Measurements from ENCODE around the gene SMOC2. TPM values are rescaled to one million over a fixed set of nuclear protein-coding genes. Genes with fewer than 3 reads are reported as not detected.

Gene SMOC2
- total RNA-seq, 2 experiments from 2014 or later, result not detected

GRCh38 chr6:168472363-168472762, 31.4 kb downstream of the SMOC2 start:
- CTCF ChIA-PET, result no interaction called here
- POLR2A ChIA-PET, result no interaction called here

DNA sequence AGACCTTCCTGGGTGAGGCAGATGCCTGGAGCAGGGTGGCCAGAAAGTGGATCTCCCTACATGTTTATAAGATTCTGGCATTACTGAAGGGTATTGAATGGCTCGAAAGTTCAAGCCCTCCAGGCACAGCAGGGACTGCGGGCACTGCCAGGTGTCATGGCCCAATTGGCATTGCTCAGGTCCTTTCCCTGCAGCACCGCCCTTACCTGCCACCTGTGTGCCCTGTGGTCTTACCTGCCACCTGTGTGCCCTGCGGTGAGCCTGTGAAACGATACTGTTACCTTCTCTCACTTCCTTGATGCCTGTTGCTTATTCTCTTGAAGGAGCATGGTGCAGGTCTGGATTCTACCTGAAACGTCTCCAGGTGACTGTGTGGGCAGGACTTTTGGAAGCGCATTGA, 32.2 kb downstream of the SMOC2 start:
- ChIA-PET CTCF (no interaction called here), POLR2A (no interaction called here)

DNA sequence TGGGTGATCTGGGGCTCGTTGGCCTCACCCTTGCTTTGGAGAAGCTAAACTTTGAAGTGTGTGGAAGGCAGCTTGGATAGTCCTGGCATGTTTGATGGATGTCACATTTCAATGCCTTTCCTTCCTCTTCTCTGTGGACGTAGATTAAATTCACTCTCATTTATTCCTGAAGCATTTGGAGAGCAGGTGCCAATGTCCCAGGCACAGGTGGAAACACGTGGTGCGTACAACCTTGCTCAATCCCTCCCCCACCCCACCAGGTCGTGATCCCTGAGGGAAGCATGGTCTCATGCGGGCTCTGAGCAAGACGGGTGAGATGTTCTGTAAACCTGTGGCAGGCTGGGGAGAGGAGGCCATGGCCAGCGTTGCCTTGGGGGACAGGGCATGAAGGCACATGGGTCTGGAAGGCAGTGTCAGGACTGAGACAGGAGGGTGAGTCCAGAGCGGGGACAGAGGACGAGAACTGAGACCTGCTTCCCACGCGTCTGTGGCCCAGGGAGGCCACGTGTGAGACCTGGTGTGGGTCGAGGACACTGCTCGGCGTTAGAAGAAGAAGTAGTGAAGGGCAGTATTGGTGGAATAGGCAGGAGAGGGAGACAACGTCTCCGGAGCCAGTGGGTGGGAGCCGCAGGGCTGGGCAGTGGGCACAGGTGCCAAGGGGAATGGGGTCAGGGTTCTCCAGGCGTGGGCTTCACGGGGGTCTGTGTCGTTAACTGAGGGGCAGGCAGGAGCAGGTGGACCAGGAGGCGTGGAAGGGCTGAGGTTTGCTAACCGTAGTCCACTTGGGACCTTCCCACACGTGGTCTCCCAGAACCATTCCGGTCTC, 34.4 kb downstream of the SMOC2 start:
- POLR2A ChIA-PET, result no interaction called here
- CTCF ChIA-PET, result no interaction called here

DNA sequence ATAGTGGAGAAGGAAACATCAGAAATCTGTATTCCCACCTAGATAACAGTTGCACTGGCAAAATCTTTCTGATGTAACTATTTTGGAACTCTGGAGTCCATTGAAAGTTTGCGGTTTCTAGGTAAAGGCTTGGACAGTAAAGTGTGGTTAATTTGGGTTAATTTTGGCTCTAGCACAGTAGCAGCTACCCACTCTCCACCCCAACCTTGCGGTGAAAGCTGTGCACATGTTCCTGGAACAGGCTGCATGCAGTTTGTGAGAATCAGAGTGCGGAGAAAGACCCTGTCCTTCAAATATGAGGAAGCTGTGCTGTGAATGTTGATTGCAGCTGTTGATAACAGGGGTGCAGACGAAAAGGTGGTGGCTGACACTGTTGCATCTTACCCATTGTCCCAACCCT, 38.4 kb downstream of the SMOC2 start:
- CTCF ChIA-PET, result no interaction called here
- POLR2A ChIA-PET, result no interaction called here

DNA sequence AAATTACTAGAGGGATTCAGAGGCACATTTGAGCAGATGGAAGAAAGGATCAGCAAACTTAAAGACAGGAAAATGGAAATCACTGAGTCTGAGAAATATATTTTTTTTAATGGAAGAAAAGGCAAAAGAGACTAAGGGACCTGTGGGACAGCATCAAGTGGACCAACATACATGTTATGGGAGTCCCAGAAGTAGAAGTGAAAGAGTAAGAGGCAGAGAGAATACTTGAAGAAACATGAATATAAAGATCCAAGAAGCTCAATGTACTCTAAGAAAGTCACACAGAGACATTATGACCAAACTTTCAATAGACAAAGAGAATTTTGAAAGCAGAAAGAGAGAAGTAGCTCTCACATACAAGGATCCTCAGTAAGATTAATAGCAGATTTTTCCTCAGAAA, 39.5 kb downstream of the SMOC2 start:
- CTCF ChIA-PET, result no interaction called here
- POLR2A ChIA-PET, result no interaction called here

DNA sequence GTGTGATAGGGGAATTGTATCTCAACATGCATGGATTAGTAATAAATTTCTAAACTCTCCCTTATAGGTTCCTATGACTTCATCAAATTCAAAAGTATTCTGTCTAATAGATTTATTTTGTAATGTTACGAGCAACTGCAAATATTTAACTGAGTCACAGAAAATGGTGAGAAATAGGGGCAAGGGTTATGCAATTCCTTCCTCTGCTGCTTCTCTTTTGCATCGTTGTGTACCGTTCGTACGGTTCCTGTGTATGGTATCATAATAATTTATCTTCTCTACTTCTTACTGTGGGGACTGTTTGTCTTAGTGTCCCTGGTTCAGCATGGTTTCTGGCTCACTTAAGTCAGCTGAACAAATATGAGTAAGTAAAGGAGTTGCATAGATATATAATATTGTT, 44.8 kb downstream of the SMOC2 start:
- ChIA-PET POLR2A (no interaction called here), CTCF (no interaction called here)

- POLR2A ChIA-PET, result no interaction called here
- CTCF ChIA-PET, result no interaction called here
These were observed 49.8 kb downstream of the SMOC2 start for GRCh38 chr6:168490757-168491156.

DNA sequence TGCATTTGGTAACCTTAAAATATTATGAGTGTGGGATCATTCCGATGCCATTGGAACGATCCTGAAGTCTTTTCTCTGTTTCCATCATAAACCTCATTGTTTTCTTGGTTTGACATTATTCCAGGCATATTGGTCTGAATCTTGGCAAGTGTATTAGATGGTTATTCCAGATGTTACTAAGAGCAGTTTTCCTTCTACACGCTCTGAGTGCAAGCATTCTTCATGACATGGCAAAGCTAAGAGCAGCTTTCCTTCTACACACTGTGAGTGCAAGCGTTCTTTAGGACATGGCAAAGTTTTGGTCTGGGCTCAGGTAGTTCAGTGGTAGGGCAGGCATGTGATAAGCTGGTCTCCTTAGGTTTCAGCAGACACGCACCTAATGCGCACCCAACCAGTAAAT, 53.0 kb downstream of the SMOC2 start:
- POLR2A ChIA-PET, result no interaction called here
- CTCF ChIA-PET, result no interaction called here

DNA sequence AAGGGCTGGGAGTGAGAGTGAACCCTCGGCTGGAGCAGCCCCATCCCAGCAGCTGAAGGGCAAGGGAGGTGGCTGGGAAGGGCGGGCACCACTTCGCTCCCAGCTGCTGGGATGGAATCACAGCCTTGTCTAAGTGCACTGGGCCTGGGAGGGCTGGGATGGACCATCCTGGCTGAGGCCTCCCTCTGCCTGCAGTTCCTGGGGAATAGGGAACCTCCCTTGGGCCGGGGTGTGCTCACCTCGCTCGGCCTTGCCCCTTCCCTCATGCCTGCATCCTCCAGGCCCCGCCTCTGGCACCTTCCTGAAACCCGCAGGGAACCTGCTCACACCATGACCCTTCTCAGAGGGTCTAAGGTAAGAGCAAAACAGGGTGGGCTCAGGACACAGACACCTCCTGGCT, 53.7 kb downstream of the SMOC2 start:
- POLR2A ChIA-PET, result no interaction called here
- CTCF ChIA-PET, result no interaction called here

GRCh38 chr6:168495133-168495532, 54.1 kb downstream of the SMOC2 start:
- ChIA-PET POLR2A (no interaction called here), CTCF (no interaction called here)

DNA sequence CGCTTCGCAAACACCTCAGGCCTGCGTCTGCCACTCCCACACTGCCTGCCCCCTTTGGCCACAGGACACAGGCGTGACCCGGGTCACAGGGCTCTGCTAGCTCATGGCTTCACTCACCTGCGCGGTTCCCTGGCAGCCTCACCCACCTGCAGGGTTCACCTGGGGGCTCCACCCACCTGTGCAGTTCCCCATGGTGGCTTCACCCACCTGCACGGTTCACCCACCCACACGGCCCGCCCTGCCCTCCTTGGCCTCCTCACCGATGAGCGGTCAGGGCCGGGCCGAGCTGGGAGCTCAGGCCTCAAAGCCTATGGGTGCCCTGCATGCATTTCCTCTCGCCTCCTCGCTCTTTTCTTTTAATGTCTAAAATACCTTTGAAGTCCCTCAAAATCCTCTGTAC, 54.7 kb downstream of the SMOC2 start:
- ChIA-PET CTCF (no interaction called here), POLR2A (no interaction called here)

DNA sequence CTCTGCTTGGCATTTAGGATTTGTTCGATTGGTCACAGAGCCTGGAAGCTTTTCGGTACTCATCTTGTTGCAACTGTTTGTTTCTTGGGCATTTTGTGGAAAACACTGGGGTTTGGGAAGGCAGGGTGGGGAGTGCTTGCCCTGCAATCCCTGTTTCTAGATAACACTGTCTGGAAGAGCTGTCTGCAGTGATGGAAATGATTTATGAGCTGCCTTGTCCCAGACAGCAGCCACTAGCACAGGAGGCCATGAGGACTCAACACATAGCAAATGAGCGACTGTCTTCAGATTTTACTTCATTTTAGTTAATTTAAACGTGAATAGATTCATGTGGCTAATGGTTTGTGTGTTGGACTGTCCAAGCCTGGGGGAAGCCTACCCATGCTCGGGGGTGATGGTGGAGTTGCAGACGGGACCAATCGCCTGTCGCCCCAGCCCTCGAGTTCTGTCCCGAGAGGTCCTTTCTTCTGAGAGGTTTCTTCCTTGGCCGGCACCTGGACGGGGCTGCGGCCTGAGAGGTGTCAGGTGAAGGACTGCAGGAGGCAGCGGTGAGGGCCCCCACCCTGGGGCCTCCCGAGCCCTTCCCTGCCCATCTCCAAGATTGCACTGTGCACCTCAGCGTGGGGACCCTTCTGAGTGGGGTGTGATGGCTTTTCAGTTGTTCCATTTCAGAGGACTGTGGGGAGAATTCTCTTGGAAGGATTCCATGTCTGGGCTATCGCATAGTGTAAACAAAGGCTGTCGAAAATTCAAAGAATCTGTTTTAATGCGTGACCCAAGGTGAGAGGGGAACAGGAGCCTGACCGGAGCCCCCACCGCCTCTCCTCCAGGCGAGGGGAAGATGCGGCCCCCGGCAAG, 55.4 kb downstream of the SMOC2 start:
- ChIA-PET POLR2A (no interaction called here), CTCF (no interaction called here)

DNA sequence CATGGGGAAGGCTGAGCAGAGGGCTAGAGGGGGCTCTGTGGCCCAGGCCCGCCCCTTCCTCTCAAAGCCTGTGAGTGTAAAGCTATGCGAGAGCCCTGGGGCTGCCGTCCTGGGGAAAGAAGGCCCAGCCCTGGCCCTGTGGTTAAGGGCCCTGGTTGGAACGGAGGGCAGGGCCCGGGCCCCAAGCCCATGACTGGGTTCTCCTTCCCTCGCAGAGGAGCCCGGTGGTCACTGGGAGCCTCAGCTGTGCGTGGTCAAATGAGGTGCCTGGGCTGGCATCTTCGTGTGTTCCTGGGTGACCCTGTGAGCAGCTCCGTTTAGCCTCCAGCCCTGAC, 56.0 kb downstream of the SMOC2 start:
- POLR2A ChIA-PET, result no interaction called here
- CTCF ChIA-PET, result no interaction called here

DNA sequence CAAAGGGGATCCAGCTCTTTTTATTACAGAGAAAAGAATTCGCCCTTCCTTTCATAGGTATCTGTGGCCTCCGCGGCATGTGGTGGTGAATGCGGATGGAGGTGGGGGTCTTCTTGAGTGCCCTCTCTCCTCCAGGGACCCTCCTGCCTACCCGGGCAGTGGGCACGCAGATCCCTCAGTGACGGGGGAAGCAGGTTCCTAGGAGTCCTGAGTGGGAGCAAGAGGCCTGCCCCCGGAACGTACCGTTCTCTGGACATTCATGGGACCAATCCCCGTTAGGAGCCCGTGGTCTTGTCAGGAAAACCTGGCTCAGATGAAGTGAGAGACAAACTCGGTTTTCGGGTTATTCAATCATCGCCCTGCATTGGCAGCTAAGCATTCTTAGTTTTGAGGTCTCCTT, 56.4 kb downstream of the SMOC2 start:
- CTCF ChIA-PET, result no interaction called here
- POLR2A ChIA-PET, result no interaction called here

DNA sequence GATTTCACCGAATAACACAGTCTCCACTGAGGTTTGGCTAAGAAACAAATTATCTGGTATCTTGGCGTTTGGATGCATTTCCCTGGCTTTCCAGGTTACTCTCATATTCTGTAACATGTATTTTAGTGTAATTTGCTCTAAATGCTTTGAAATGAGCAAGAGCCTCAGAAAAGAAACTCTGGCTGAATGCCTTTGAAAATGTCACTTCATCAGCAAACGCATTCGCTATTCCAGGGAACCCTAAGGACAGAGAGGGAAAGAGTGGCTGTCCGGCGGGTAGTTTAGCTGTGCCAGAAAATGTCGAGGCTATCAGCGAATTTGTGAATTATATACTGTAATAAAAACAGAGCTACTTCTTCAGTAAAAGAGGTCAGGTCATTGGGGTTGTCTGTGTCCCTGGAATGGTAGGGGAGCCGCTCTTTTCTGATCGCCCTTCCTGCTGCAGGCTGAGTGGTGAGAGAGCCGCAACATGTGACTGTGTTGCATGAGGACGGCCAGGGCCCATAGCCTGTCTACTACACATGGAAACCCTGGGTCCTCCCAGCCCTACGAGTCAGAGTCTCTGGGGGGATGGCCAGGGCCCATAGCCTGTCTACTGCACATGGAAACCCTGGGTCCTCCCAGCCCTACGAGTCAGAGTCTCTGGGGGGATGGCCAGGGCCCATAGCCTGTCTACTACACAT, 57.3 kb downstream of the SMOC2 start:
- ChIA-PET CTCF (no interaction called here), POLR2A (no interaction called here)

- POLR2A ChIA-PET, result no interaction called here
These were observed 58.2 kb downstream of the SMOC2 start for GRCh38 chr6:168499045-168499650.

GRCh38 chr6:168500519-168500918, 59.5 kb downstream of the SMOC2 start:
- ChIA-PET POLR2A (no interaction called here), CTCF (no interaction called here)

More at GRCh38 chr6:168499045-168499650, 58.2 kb downstream of the SMOC2 start:
- CTCF ChIA-PET, result no interaction called here

GRCh38 chr6:168501561-168501960, 60.6 kb downstream of the SMOC2 start:
- ChIA-PET POLR2A (no interaction called here), CTCF (no interaction called here)

GRCh38 chr6:168504366-168504765, 63.4 kb downstream of the SMOC2 start:
- POLR2A ChIA-PET, result no interaction called here
- CTCF ChIA-PET, result no interaction called here

DNA sequence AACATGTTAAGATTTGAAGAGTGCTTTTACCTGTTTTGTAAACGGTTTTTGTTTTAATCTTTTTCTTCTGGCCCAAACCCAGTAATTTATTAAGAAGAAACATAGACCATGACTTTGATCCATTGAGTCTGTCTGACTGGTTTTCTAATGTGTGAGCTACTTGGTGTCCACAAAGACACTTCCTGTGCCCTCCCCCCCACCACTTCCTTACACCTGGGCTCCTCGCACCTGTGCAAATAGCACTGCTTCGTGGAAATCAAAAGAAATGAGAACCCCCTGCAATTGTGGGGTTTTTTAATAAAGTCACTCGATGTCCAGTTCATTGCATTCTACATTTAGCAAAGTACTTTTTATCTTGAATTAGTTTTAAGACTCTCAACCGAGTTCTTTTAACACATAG, 65.5 kb downstream of the SMOC2 start:
- ChIA-PET CTCF (no interaction called here), POLR2A (interaction anchor here (0.7 kb wide), 1 partner anchor 676 kb away, joined by 3 read pairs; no protein-coding TSS in a partner anchor)

- ChIA-PET CTCF (no interaction called here), POLR2A (no interaction called here)
These were observed 66.3 kb downstream of the SMOC2 start for GRCh38 chr6:168507297-168507696.

All from activated CD8-positive, alpha-beta memory T cell treated with anti-CD3 and anti-CD28 coated beads for 36 hours (primary cell).